KMS-11 (cell line): ENCODE data around the gene CPEB4.

ENCODE experiments used
- H2AFZ ChIP-seq: fragments of 200-600 bp; sonication (generic); 2 replicates; pipeline ENCODE4 v1.6.1; 2016; ENCODE audit warnings: antibody characterized with exemption, mixed run types, low read depth
- H3K27ac ChIP-seq: fragments of 200-600 bp; sonication (generic); 2 replicates; pipeline ENCODE4 v1.6.1; 2016; ENCODE audit warnings: mild to moderate bottlenecking, mixed run types
- H3K27me3 ChIP-seq: fragments of 200-600 bp; sonication (generic); 2 replicates; pipeline ENCODE4 v1.6.1; 2017; ENCODE audit warnings: mild to moderate bottlenecking, low read depth, mixed run types, moderate library complexity; ENCODE audit not compliant: insufficient read depth
- H3K36me3 ChIP-seq: fragments of 200-600 bp; sonication (generic); 2 replicates; pipeline ENCODE4 v1.6.1; 2017; ENCODE audit warnings: mild to moderate bottlenecking, mixed run types; ENCODE audit not compliant: insufficient read depth
- H3K4me1 ChIP-seq: fragments of 200-600 bp; sonication (generic); 2 replicates; pipeline ENCODE4 v1.6.1; 2016; ENCODE audit warnings: mild to moderate bottlenecking, low read depth, mixed run types; ENCODE audit not compliant: poor library complexity, severe bottlenecking
- H3K4me2 ChIP-seq: fragments of 200-600 bp; sonication (generic); 2 replicates; pipeline ENCODE4 v1.7.0; 2016; ENCODE audit warnings: mild to moderate bottlenecking, mixed run types
- H3K4me3 ChIP-seq: fragments of 200-600 bp; sonication (generic); IDR thresholded peaks from 2 replicates; pipeline ENCODE4 v1.6.1; 2017; ENCODE audit warnings: low read depth, low read length, mixed read lengths; ENCODE audit not compliant: insufficient read depth
- H3K79me2 ChIP-seq: fragments of 200-600 bp; sonication (generic); 2 replicates; pipeline ENCODE4 v1.6.1; 2016; ENCODE audit warnings: low read depth, mixed run types; ENCODE audit not compliant: insufficient read depth
- H3K9ac ChIP-seq: fragments of 200-600 bp; sonication (generic); 2 replicates; pipeline ENCODE4 v1.6.1; 2016; ENCODE audit warnings: mild to moderate bottlenecking, mixed run types
- H4K20me1 ChIP-seq: fragments of 200-600 bp; sonication (generic); 2 replicates; pipeline ENCODE4 v1.6.1; 2016; ENCODE audit warnings: mild to moderate bottlenecking, mixed run types; ENCODE audit not compliant: insufficient read depth
- TF ChIP-seq, protein P1 (sequence below): fragments of 200-600 bp; sonication (generic); conservative IDR thresholded peaks from 2 replicates; pipeline ENCODE4 v1.6.1; 2017; ENCODE audit warnings: low read depth, mild to moderate bottlenecking, antibody characterized with exemption, low read length, moderate library complexity, mixed read lengths

Gene CPEB4

DNA sequence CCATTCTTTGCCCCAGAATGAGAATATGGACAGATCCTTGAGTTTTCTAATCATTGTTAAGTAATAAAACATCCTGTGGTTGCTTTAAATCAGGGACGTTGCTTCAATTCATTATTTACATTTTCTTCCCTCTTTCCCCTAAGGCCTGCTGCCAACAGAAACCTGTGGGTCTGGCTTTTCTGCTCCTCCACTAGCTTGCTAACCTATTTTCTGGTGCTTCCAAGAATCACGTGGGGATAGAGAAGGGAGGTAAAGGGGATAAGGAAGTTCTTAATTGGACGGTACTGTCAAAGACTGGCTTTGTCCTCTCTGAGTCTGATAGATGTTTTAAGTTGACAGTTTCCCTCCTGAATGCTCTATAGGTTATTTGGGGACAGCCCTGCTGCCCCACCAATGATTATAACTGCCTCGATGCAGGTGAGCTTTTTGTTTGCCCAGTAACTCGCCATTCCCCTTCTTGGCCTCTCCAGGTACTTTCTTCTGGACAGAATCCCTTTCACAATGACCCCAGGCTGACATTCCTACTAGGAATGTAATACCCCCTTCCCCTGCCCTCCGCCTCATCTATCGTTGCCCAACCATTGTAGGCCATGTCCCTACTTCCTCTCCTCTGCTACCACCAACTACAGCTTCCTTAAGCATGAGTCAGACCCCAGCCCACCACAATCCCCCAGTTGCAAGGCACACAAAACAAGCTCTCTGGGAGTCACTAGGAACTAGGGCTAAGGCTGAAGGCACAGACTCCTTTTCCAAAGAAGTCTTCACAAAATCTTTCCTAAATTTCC lies 19.9 kb upstream of the CPEB4 start:
- H3K4me2 ChIP-seq, result no peak overlapping the region

DNA sequence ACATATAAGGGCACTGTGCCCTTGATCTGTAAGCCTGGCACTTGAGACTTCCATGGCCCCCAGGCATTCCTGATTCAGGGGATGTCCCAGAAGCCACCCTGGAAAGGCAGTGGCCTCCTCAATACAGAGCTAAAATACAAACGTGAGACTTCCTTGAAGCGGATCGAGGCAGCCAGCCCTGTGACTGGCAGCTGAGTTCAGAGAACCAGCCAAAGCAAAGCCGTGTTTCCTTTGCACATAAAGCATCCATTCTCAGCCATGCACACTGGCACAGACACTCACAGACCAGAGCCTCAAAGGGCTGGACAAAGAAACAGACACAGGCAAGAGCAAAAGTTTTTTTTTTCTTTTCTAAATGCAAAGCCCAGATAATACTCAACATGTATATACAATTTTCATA lies 18.8 kb upstream of the CPEB4 start:
- TF ChIP-seq, protein P1, sequence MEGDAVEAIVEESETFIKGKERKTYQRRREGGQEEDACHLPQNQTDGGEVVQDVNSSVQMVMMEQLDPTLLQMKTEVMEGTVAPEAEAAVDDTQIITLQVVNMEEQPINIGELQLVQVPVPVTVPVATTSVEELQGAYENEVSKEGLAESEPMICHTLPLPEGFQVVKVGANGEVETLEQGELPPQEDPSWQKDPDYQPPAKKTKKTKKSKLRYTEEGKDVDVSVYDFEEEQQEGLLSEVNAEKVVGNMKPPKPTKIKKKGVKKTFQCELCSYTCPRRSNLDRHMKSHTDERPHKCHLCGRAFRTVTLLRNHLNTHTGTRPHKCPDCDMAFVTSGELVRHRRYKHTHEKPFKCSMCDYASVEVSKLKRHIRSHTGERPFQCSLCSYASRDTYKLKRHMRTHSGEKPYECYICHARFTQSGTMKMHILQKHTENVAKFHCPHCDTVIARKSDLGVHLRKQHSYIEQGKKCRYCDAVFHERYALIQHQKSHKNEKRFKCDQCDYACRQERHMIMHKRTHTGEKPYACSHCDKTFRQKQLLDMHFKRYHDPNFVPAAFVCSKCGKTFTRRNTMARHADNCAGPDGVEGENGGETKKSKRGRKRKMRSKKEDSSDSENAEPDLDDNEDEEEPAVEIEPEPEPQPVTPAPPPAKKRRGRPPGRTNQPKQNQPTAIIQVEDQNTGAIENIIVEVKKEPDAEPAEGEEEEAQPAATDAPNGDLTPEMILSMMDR, result no peak
- no peak overlapping the region for H2AFZ ChIP-seq
- no peaks in the 10 kb centered on the region for H3K4me1 ChIP-seq
- no peak overlapping the region for H3K4me2 ChIP-seq
- H3K27me3 ChIP-seq, result no peaks in the 10 kb centered on the region
- no peaks in the 10 kb centered on the region for H4K20me1 ChIP-seq
- no peak overlapping the region for H3K9ac ChIP-seq
- H3K27ac ChIP-seq, result no peak overlapping the region
- H3K36me3 ChIP-seq, result no peaks in the 10 kb centered on the region
- no peak overlapping the region for H3K4me3 ChIP-seq
- no peaks in the 10 kb centered on the region for H3K79me2 ChIP-seq

More for the DNA sequence above, 19.9 kb upstream of the CPEB4 start:
- H3K4me1 ChIP-seq, result no peaks in the 10 kb centered on the region
- H3K4me3 ChIP-seq, result no peak overlapping the region
- H3K9ac ChIP-seq, result no peak overlapping the region
- no peaks in the 10 kb centered on the region for H3K27me3 ChIP-seq
- H3K79me2 ChIP-seq, result no peaks in the 10 kb centered on the region
- no peaks in the 10 kb centered on the region for H4K20me1 ChIP-seq
- TF ChIP-seq, protein P1, result no peak
- no peak overlapping the region for H3K27ac ChIP-seq
- H3K36me3 ChIP-seq, result no peaks in the 10 kb centered on the region
- no peak overlapping the region for H2AFZ ChIP-seq

DNA sequence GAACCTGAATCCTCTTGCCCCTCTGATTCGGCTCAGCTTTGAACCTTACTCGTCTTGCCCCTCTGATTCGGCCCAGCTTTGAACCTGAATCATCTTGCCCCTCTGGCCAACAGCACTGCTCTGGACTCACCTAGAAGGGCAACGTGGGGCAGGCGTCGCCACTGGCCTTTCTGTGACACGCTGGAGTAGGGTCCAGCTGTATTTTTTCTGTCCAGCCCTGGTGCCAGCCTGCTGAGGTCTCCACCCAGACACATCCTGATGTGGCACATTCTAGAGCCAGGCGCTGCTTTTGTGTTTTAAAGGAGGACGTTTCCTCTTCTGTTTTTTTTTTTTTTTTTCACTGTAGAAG lies 15.2 kb upstream of the CPEB4 start:
- H2AFZ ChIP-seq, result no peak overlapping the region
- H3K4me1 ChIP-seq, result no peaks in the 10 kb centered on the region
- no peaks in the 10 kb centered on the region for H3K79me2 ChIP-seq
- TF ChIP-seq, protein P1, result no peak
- no peak overlapping the region for H3K4me3 ChIP-seq
- no peak overlapping the region for H3K27ac ChIP-seq
- H3K36me3 ChIP-seq, result no peaks in the 10 kb centered on the region
- H3K4me2 ChIP-seq, result no peak overlapping the region
- no peaks in the 10 kb centered on the region for H3K27me3 ChIP-seq
- H3K9ac ChIP-seq, result no peak overlapping the region
- H4K20me1 ChIP-seq, result no peaks in the 10 kb centered on the region

DNA sequence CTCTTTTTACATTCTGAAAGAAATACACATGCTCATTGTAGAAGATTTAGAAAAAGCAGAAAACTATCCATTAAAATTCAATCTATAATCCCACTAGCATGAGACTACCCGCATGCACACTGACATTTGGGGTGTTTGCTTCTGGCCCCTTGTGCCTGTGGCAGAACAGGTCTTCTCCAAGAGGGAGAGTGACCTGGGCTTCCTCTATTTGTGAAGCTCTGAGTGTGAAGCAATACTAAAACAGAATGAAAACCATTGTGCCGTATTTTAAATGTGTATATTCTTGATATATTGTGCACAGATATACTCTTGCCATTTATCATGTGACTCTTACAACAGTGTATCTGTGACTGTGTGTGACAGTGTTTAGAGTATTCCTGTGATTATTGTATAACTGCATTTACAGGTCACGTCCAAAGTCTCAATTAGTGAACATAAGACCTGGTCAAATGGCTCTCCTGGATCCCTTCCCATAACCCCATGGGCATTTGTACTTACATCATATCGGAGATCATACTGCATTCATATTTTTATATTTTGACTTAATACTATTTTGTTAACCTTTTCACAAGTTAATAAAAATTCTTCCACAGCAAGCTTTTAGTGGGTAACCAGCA lies 14.7 kb upstream of the CPEB4 start:
- no peaks in the 10 kb centered on the region for H3K79me2 ChIP-seq
- H3K27ac ChIP-seq, result no peak overlapping the region
- no peak overlapping the region for H3K4me3 ChIP-seq
- no peak overlapping the region for H2AFZ ChIP-seq
- TF ChIP-seq, protein P1, result no peak
- H3K9ac ChIP-seq, result no peak overlapping the region
- no peaks in the 10 kb centered on the region for H3K27me3 ChIP-seq
- H3K36me3 ChIP-seq, result no peaks in the 10 kb centered on the region
- no peak overlapping the region for H3K4me2 ChIP-seq
- H4K20me1 ChIP-seq, result no peaks in the 10 kb centered on the region
- no peaks in the 10 kb centered on the region for H3K4me1 ChIP-seq
